Measurements from ENCODE around the gene AGTRAP. TPM values are rescaled to one million over a fixed set of nuclear protein-coding genes. Genes with fewer than 3 reads are reported as not detected.

Gene AGTRAP
- total and polyA plus RNA-seq, 2 of the 4 experiments (the other 2 are of a cell fraction): 21.5 to 57.7 TPM

- Histone ChIP-seq H4K5ac (ENCODE audit: low read depth, low read length) (peak overlapping the region; percentile 91), H3K9me1 (ENCODE audit: insufficient read depth, low read length) (peaks cover 13% of the 10 kb centered on the region), H3K4me1 (ENCODE audit: control insufficient read depth, insufficient read depth, low read length) (peaks cover 13% of the 10 kb centered on the region), H3K36me3 (ENCODE audit: control insufficient read depth, insufficient read depth, low read length) (no peaks in the 10 kb centered on the region), H2AK5ac (ENCODE audit: low read depth, low read length) (no peak overlapping the region; the same call in 1 of the 2 replicates), H3K27me3 (ENCODE audit: control insufficient read depth, insufficient read depth, low read length) (no peaks in the 10 kb centered on the region), H4K91ac (ENCODE audit: insufficient read depth, low read depth, low read length) (peak overlapping the region; percentile 64), H3K18ac (ENCODE audit: low read depth, low read length) (peak overlapping the region; percentile 82), H2BK20ac (ENCODE audit: low read depth, low read length) (peak overlapping the region; percentile 90; the same call in 1 of the 2 replicates), H2BK15ac (ENCODE audit: low read depth, low read length) (peak overlapping the region; percentile 79; the same call in 1 of the 3 replicates), H4K8ac (ENCODE audit: low read depth in 2 of 2, low read length in 2 of 2) (peak overlapping the region; percentile 50 to 96), H3K4ac (ENCODE audit: low read depth, low read length) (peak overlapping the region; percentile 88), H3K4me3 (ENCODE audit: insufficient read depth, low read depth, low read length) (peak overlapping the region; percentile 49), H3K23ac (ENCODE audit: low read depth, low read length) (peak overlapping the region; percentile 94), H2BK120ac (ENCODE audit: low read depth, low read length) (peak overlapping the region; percentile 91), H3K27ac (ENCODE audit: insufficient read depth, low read length) (peak overlapping the region; percentile 73), H2AK9ac (replicated peaks; ENCODE audit: low read depth, low read length, poor library complexity) (no peak overlapping the region), H2BK5ac (ENCODE audit: low read depth, low read length, poor library complexity, severe bottlenecking) (peak overlapping the region; percentile 72), H3K79me1 (ENCODE audit: low read depth in 1 of 2, low read length in 2 of 2) (0 out of 4 replicates have a peak, but pooled peaks cover 0 to 2% of the 10 kb centered on the region in 2 experiments), H2AFZ (replicated peaks; ENCODE audit: low read length, poor library complexity) (peak overlapping the region; percentile 91), H3K56ac (ENCODE audit: extremely low read depth, insufficient read depth, low read length) (peak overlapping the region; percentile 40; the same call in 1 of the 2 replicates), H3K14ac (replicated peaks; ENCODE audit: low read depth, low read length) (peak overlapping the region; percentile 91), H4K20me1 (ENCODE audit: insufficient read depth, low read length) (no peaks in the 10 kb centered on the region), H3K9ac (ENCODE audit: low read depth, low read length) (peak overlapping the region; percentile 79), H3K4me2 (ENCODE audit: low read depth, low read length) (peak overlapping the region; percentile 92), H3K9me3 (ENCODE audit: control insufficient read depth, insufficient read depth, low read length) (no peaks in the 10 kb centered on the region)
- 0% methylated on average over 2 of the region's 17 CpGs; no CpG with 5 or more reads in 1 of the 2 experiments for WGBS, 2 experiments (ENCODE audit: extremely low coverage in 2 of 2, insufficient read length in 1 of 2)
- CTCF ChIA-PET: no interaction called here
- DNase-seq: peak; percentile 70
- in situ Hi-C loops (cut with MboI; ENCODE audit: low sequenced_read_pairs) (no loop called here), dilution Hi-C loops (cut with HindIII; ENCODE audit: low sequenced_read_pairs, unreplicated experiment) (no loop called here), intact Hi-C loops (cut with micrococcal nuclease) (loop anchor here (10.0 kb wide), 1 partner anchor 457 kb away; the partner anchor contains the start of gene UBIAD1)
- ATAC-seq (ENCODE audit: low read depth): peak; percentile 63
- no TSS peak for BruUV-seq (replicated peaks)
- POLR2A ChIA-PET (ENCODE audit: unreplicated experiment): interaction anchor here (0.5 kb wide), 1 partner anchor 154 kb away, joined by 3 read pairs; no protein-coding TSS in a partner anchor
- TF ChIP-seq CEBPB (IDR thresholded peaks at IDR 0.05; ENCODE audit: low read depth, low read length) (no peak), RCOR1 (IDR thresholded peaks at IDR 0.05; ENCODE audit: insufficient replicate concordance, low read length) (no peak), CTCF (conservative IDR thresholded peaks at IDR 0.05; ENCODE audit: low read depth, low read length) (no peak), MXI1 (IDR thresholded peaks at IDR 0.05; ENCODE audit: borderline replicate concordance, low read depth, low read length) (no peak), MAZ (IDR thresholded peaks at IDR 0.05; ENCODE audit: borderline replicate concordance, low read depth, low read length) (peak; percentile 37; the same call in 1 of the 2 replicates), FOS (IDR thresholded peaks at IDR 0.05; ENCODE audit: low read depth, low read length) (no peak), BHLHE40 (IDR thresholded peaks at IDR 0.05; ENCODE audit: low read depth, low read length) (0 out of 2 replicates have a peak, but pooled peaks have one; percentile 2), USF2 (IDR thresholded peaks at IDR 0.05; ENCODE audit: low read depth, low read length) (no peak), RAD21 (IDR thresholded peaks at IDR 0.05; ENCODE audit: low read length) (no peak), NFE2L2 (IDR thresholded peaks at IDR 0.05; ENCODE audit: low read depth, low read length) (no peak), MAFK (IDR thresholded peaks at IDR 0.05; ENCODE audit: low read depth, low read length) (no peak), CHD1 (IDR thresholded peaks at IDR 0.05; ENCODE audit: low read depth, low read length) (no peak), SMC3 (IDR thresholded peaks at IDR 0.05; ENCODE audit: low read depth, low read length) (no peak), ELK1 (IDR thresholded peaks at IDR 0.05; ENCODE audit: borderline replicate concordance, low read depth, low read length) (no peak)
These were observed 4.1 kb upstream of the AGTRAP start for GRCh38 chr1:11731691-11732283.

All from IMR-90 (cell line).